GM21619 (cell line): ENCODE measurements around the gene GATA3.
A peak's percentile ranks its signal among the peaks of the same experiment; 100 is the strongest.

Source experiments
- ATAC-seq: cut with Tn5 transposase; IDR thresholded peaks from one replicate; pipeline ENCODE4 v1.9.1; 2021; ENCODE audit not compliant: unreplicated experiment

Gene GATA3

GRCh38 chr10:8063128-8063908 lies 8.8 kb downstream of the GATA3 start:
- ATAC-seq = no peak

GRCh38 chr10:8063935-8064334 lies 9.4 kb downstream of the GATA3 start:
- no peak for ATAC-seq

GRCh38 chr10:8064436-8064835 lies 9.9 kb downstream of the GATA3 start:
- no peak for ATAC-seq

GRCh38 chr10:8065651-8066050 lies 11.2 kb downstream of the GATA3 start:
- ATAC-seq = no peak

- no peak for ATAC-seq
Observed at GRCh38 chr10:8066124-8066523, 11.6 kb downstream of the GATA3 start.

GRCh38 chr10:8066797-8067196 lies 12.3 kb downstream of the GATA3 start:
- ATAC-seq = no peak

- ATAC-seq = peak; percentile 52
Observed at GRCh38 chr10:8069108-8069507, 14.6 kb downstream of the GATA3 start.

- no peak for ATAC-seq
Observed at GRCh38 chr10:8069627-8070026, 15.1 kb downstream of the GATA3 start.

- ATAC-seq = no peak
Observed at GRCh38 chr10:8070440-8070839, 16.0 kb downstream of the GATA3 start.

- no peak for ATAC-seq
Observed at GRCh38 chr10:8071006-8071405, 16.5 kb downstream of the GATA3 start.

- no peak for ATAC-seq
Observed at GRCh38 chr10:8071666-8072065, 17.2 kb downstream of the GATA3 start.

- ATAC-seq = no peak
Observed at GRCh38 chr10:8072211-8072610, 17.7 kb downstream of the GATA3 start.

- no peak for ATAC-seq
Observed at GRCh38 chr10:8073691-8074416, 19.4 kb downstream of the GATA3 start.

GRCh38 chr10:8074881-8075280 lies 20.4 kb downstream of the GATA3 start:
- no peak for ATAC-seq

GRCh38 chr10:8075282-8076260 lies 21.1 kb downstream of the GATA3 start:
- ATAC-seq = no peak

GRCh38 chr10:8076933-8077332 lies 22.4 kb downstream of the GATA3 start:
- ATAC-seq = no peak

- no peak for ATAC-seq
Observed at GRCh38 chr10:8078027-8078426, 23.5 kb downstream of the GATA3 start.

- no peak for ATAC-seq
Observed at GRCh38 chr10:8079126-8079525, 24.6 kb downstream of the GATA3 start.

GRCh38 chr10:8084799-8085198 lies 30.3 kb downstream of the GATA3 start:
- ATAC-seq = no peak

- no peak for ATAC-seq
Observed at GRCh38 chr10:8085251-8085650, 30.8 kb downstream of the GATA3 start.

- no peak for ATAC-seq
Observed at GRCh38 chr10:8086315-8086714, 31.8 kb downstream of the GATA3 start.
